GM21786 (cell line): ENCODE results near the gene NGEF.
"Not testable (repeated sequence)": the region's sequence is repeated elsewhere in the genome, so short reads cannot be mapped to it uniquely, and the experiment has no call there.

Experiments used
- ATAC-seq: cut with Tn5 transposase; IDR thresholded peaks from one replicate; pipeline ENCODE4 v1.9.1; 2021; ENCODE audit not compliant: unreplicated experiment

The NGEF gene

GRCh38 chr2:233023007-233023760, 10.1 kb upstream of the NGEF start:
- no peak for ATAC-seq

- no peak for ATAC-seq
Observed at GRCh38 chr2:233022561-233022960, 9.5 kb upstream of the NGEF start.

- no peak for ATAC-seq
Observed at GRCh38 chr2:233021771-233022170, 8.7 kb upstream of the NGEF start.

- no peak for ATAC-seq
Observed at GRCh38 chr2:233020454-233020853, 7.4 kb upstream of the NGEF start.

GRCh38 chr2:233019610-233020009, 6.6 kb upstream of the NGEF start:
- ATAC-seq: not testable (repeated sequence)

GRCh38 chr2:233017947-233018346, 4.9 kb upstream of the NGEF start:
- ATAC-seq: no peak

GRCh38 chr2:233015019-233015645, 2.1 kb upstream of the NGEF start:
- no peak for ATAC-seq

- ATAC-seq: no peak
Observed at GRCh38 chr2:233013650-233014049, 594 bp upstream of the NGEF start.

- ATAC-seq: no peak
Observed at GRCh38 chr2:233012301-233012971, 620 bp downstream of the NGEF start.

- no peak for ATAC-seq
Observed at GRCh38 chr2:233011702-233012131, 1.3 kb downstream of the NGEF start.

GRCh38 chr2:233011268-233011650, 1.8 kb downstream of the NGEF start:
- no peak for ATAC-seq

GRCh38 chr2:233010569-233011267, 2.3 kb downstream of the NGEF start:
- ATAC-seq: no peak

- ATAC-seq: no peak
Observed at GRCh38 chr2:233009661-233010060, 3.4 kb downstream of the NGEF start.

GRCh38 chr2:233007739-233008138, 5.3 kb downstream of the NGEF start:
- no peak for ATAC-seq

- ATAC-seq: no peak
Observed at GRCh38 chr2:233007270-233007669, 5.8 kb downstream of the NGEF start.

- ATAC-seq: no peak
Observed at GRCh38 chr2:233006648-233007047, 6.4 kb downstream of the NGEF start.

- ATAC-seq: no peak
Observed at GRCh38 chr2:233005096-233005495, 8.0 kb downstream of the NGEF start.

- no peak for ATAC-seq
Observed at GRCh38 chr2:233003658-233004555, 9.1 kb downstream of the NGEF start.

- no peak for ATAC-seq
Observed at GRCh38 chr2:233002829-233003657, 10.0 kb downstream of the NGEF start.
